Adipocyte (in vitro differentiated cells): ENCODE results near the gene NFAT5.
"Not testable (repeated sequence)": the region's sequence is repeated elsewhere in the genome, so short reads cannot be mapped to it uniquely, and the experiment has no call there.

ENCODE experiments used
- DNase-seq: peaks from one replicate; pipeline ENCODE4 v3.0.0-alpha.2; 2015; ENCODE audit warnings: low read depth
- H3K27me3 ChIP-seq: replicated peaks from 2 replicates; pipeline ENCODE4 v1.7.0; 2013; ENCODE audit warnings: mild to moderate bottlenecking, low read length, moderate library complexity; ENCODE audit not compliant: control insufficient read depth, insufficient read depth
- H3K36me3 ChIP-seq: 2 replicates; pipeline ENCODE4 v1.7.0; 2013; ENCODE audit warnings: low read length, mild to moderate bottlenecking, moderate library complexity; ENCODE audit not compliant: control insufficient read depth, insufficient read depth, severe bottlenecking
- H3K4me1 ChIP-seq: 2 replicates; pipeline ENCODE4 v1.7.0; 2013; ENCODE audit warnings: mild to moderate bottlenecking, low read length, moderate library complexity; ENCODE audit not compliant: control insufficient read depth, insufficient read depth
- H3K4me3 ChIP-seq: 2 replicates; pipeline ENCODE4 v1.7.0; 2013; ENCODE audit warnings: mild to moderate bottlenecking, low read length, moderate library complexity
- H3K9ac ChIP-seq: 2 replicates; pipeline ENCODE4 v1.7.0; 2013; ENCODE audit warnings: mild to moderate bottlenecking, low read length, moderate library complexity
- H3K9me3 ChIP-seq: 2 replicates; pipeline ENCODE4 v1.7.0; 2013; ENCODE audit warnings: mild to moderate bottlenecking, low read length, moderate library complexity; ENCODE audit not compliant: control insufficient read depth

NFAT5 gene

DNA sequence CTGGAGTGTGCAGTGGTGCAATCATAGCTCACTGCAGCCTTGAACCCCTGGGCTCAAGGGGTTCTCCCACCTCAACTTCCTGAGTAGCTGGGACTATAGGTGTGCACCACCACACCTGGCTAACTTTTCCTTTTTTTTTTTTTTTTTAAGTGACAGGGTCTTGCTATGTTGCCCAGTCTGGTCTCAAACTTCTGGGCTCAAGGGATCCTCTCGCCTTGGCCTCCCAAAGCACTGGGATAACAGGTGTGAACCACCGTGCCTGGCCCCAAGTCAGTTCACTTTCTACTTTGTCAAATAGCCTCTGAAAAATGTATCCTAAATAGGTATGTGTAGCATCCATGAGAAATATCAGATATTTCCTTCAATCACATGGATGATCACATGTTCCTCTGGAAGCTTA, 9.9 kb upstream of the NFAT5 start:
- Histone ChIP-seq H3K9ac (no peak overlapping the region), H3K27me3 (no peaks in the 10 kb centered on the region), H3K4me1 (peaks cover 3% of the 10 kb centered on the region), H3K36me3 (no peaks in the 10 kb centered on the region), H3K4me3 (no peak overlapping the region), H3K9me3 (no peaks in the 10 kb centered on the region)
- DNase-seq = no peak

- no peak for DNase-seq
- Histone ChIP-seq H3K27me3 (no peaks in the 10 kb centered on the region), H3K9ac (no peak overlapping the region), H3K36me3 (no peaks in the 10 kb centered on the region), H3K9me3 (no peaks in the 10 kb centered on the region), H3K4me3 (no peak overlapping the region), H3K4me1 (peaks cover 6% of the 10 kb centered on the region)
Observed at GRCh38 chr16:69559164-69559563, 6.6 kb upstream of the NFAT5 start.

DNA sequence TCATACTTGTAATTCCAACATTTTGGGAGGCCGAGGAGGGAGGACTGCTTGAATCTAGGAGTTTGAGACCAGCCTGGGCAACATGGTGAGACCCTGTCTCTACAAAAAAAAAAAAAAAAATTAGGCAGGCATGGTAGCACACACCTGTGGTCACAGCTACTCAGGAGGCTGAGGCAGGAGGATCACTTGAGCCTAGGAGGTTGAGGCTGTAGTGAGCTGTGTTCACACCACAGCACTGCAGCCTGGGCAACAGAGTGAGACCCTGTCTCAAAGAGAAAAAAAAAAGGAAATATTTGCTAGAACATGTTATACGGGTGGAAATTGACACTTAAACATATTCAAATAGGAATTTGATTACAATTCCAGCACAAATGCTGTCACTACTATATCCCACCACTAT, 4.4 kb upstream of the NFAT5 start:
- H3K9me3 ChIP-seq, H3K9ac ChIP-seq, H3K4me3 ChIP-seq, H3K27me3 ChIP-seq, H3K36me3 ChIP-seq, DNase-seq: not testable (repeated sequence)
- H3K4me1 ChIP-seq = peaks cover 12% of the 10 kb centered on the region

DNA sequence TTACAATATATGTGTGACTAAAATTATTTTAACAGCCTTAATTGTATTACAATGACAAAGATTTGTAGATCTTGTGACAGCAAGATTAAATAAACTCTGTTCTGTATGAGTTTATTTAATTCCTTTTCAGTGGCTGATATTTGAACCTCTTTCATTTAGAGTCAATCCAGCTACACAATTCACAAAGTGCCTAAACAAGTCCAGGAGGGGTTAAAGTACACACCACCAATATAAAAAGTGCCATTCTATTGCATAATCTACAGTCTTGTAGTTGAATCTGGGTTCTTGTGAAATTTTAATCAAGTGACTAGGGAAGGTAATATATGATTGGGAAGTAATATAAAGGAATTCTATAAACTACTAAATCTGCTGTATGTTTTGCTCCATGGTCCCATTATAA, 3.9 kb upstream of the NFAT5 start:
- Histone ChIP-seq H3K36me3 (no peaks in the 10 kb centered on the region), H3K27me3 (no peaks in the 10 kb centered on the region), H3K9ac (no peak overlapping the region), H3K4me1 (peaks cover 12% of the 10 kb centered on the region), H3K4me3 (no peak overlapping the region), H3K9me3 (no peaks in the 10 kb centered on the region)
- DNase-seq = peak; percentile 37

DNA sequence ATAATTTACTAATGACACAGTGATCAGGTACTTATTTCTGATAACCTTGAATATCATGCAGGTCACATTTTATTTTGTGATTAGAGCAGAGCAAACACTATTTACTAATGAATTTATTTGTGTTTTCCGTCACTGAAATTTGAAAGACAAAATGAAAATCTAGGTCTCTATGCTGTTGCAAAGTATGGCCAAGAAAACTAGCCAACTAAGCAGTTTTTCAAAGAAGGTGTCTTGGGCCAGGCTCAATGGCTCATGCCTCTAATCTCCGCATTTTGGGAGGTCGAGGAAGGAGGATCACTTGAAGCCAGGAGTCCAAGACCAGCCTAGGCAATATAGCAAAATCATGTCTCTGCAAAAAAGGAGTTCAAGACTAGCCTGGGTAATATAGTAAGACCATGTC, 3.0 kb upstream of the NFAT5 start:
- no peak overlapping the region for H3K9ac ChIP-seq
- no peak for DNase-seq
- peaks cover 16% of the 10 kb centered on the region for H3K4me1 ChIP-seq
- no peaks in the 10 kb centered on the region for H3K36me3 ChIP-seq
- no peak overlapping the region for H3K4me3 ChIP-seq
- no peaks in the 10 kb centered on the region for H3K9me3 ChIP-seq
- no peaks in the 10 kb centered on the region for H3K27me3 ChIP-seq

- Histone ChIP-seq H3K27me3 (no peaks in the 10 kb centered on the region), H3K4me1 (peaks cover 26% of the 10 kb centered on the region), H3K4me3 (peak overlapping the region; percentile 82), H3K36me3 (peaks cover 3% of the 10 kb centered on the region), H3K9ac (no peak overlapping the region), H3K9me3 (no peaks in the 10 kb centered on the region)
- DNase-seq = peak; percentile 51
Observed at GRCh38 chr16:69563605-69564580, 1.9 kb upstream of the NFAT5 start.

- H3K27me3 ChIP-seq = no peaks in the 10 kb centered on the region
Observed at GRCh38 chr16:69564845-69565670, 708 bp upstream of the NFAT5 start.

DNA sequence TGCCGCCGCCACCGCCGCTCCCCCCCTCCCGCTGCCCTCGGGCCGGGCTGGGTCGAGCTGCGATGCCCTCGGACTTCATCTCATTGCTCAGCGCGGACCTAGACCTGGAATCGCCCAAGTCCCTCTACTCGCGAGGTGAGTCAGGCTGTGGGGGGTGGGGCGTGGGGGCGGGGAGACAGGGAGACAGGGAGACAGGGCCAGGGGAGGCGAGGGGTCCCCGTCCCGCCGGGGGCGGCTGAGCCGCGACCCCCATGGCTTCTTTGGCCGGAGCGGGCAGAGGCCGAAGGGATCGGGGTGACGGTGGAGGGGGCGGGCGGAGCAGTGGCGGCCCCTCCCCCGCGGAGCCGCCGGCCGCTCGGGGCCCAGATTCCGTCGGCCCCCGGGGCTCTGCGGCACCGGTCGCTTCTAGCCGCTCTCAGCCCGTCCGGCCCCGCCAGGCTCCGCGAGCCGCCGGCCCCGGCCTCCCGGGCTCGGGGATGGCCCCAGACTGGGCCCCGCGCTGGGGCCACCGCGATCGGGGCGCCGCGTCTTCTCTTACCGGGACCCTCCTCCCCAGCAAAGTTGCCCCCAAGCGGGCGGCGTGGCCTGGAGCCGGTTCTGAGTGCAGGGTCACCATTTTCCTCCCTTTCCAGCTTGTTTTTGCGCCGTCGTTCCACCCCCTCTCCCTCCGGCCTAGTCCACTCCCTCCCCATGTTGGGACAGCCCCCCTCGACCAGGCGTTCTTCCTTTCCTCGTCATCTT, 644 bp downstream of the NFAT5 start:
- no peaks in the 10 kb centered on the region for H3K9me3 ChIP-seq
- no peaks in the 10 kb centered on the region for H3K27me3 ChIP-seq
- DNase-seq = peak; percentile 79
- peak overlapping the region; percentile 97 for H3K4me3 ChIP-seq
- H3K36me3 ChIP-seq = peaks cover 3% of the 10 kb centered on the region
- peak overlapping the region; percentile 98 for H3K9ac ChIP-seq
- peaks cover 41% of the 10 kb centered on the region for H3K4me1 ChIP-seq

More at GRCh38 chr16:69564845-69565670, 708 bp upstream of the NFAT5 start:
- peak overlapping the region; percentile 82 for H3K4me3 ChIP-seq
- H3K9ac ChIP-seq = peak overlapping the region; percentile 92
- peaks cover 3% of the 10 kb centered on the region for H3K36me3 ChIP-seq
- peak; percentile 38 for DNase-seq
- H3K9me3 ChIP-seq = no peaks in the 10 kb centered on the region
- peaks cover 38% of the 10 kb centered on the region for H3K4me1 ChIP-seq

GRCh38 chr16:69566981-69567680, 1.4 kb downstream of the NFAT5 start:
- peak overlapping the region; percentile 97 for H3K4me3 ChIP-seq
- no peaks in the 10 kb centered on the region for H3K9me3 ChIP-seq
- DNase-seq = peak; percentile 60
- no peaks in the 10 kb centered on the region for H3K27me3 ChIP-seq
- peaks cover 41% of the 10 kb centered on the region for H3K4me1 ChIP-seq
- H3K9ac ChIP-seq = peak overlapping the region; percentile 98
- peaks cover 3% of the 10 kb centered on the region for H3K36me3 ChIP-seq

DNA sequence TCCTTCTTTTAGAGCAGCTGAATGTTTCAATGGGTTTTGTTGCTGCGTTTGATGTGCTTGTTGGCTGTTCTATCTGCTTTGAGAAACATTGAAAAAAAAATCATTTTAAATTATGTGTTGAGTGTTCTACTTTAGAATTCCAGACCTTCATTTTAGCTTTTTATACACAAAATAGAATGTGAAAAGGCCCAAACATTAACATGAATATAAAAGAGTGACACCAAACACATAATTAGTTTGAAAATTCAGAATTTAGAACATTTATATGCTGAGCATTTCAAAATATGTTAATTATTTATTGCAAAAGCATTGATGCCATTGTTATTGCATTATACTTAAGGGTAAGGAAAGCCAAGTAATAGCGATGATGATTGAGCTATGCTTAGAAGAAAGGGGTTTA, 2.9 kb downstream of the NFAT5 start:
- H3K9ac ChIP-seq = peak overlapping the region; percentile 57
- peak overlapping the region; percentile 97 for H3K4me3 ChIP-seq
- DNase-seq = peak; percentile 54
- peaks cover 41% of the 10 kb centered on the region for H3K4me1 ChIP-seq
- no peaks in the 10 kb centered on the region for H3K27me3 ChIP-seq
- H3K9me3 ChIP-seq = no peaks in the 10 kb centered on the region
- peaks cover 3% of the 10 kb centered on the region for H3K36me3 ChIP-seq
